GM23338 (cell line): ENCODE results near the gene IGDCC3. TPM values are rescaled to one million over a fixed set of nuclear protein-coding genes. Genes with fewer than 3 reads are reported as not detected.

Source experiments
- ATAC-seq: fragments of 200-7000 bp; cut with Tn5 transposase; 3 replicates; pipeline ENCODE4 v1.9.1; 2020
- DNase-seq: peaks from one replicate; pipeline ENCODE4 v3.0.0-alpha.2; 2015; ENCODE audit warnings: low spot score
- H2AFZ ChIP-seq: fragments of 200-600 bp; sonication (generic); 2 replicates; pipeline ENCODE4 v1.8.0; 2016; ENCODE audit warnings: antibody characterized with exemption, mild to moderate bottlenecking, moderate library complexity
- H3F3A ChIP-seq: fragments of 200-600 bp; sonication (generic); replicated peaks from 2 replicates; pipeline ENCODE4 v1.8.0; 2017; ENCODE audit warnings: antibody characterized with exemption, mixed run types, low read depth
- H3K27ac ChIP-seq: fragments of 200-600 bp; sonication (generic); 2 replicates; pipeline ENCODE4 v1.6.1; 2016; ENCODE audit warnings: low read depth
- H3K27me3 ChIP-seq: fragments of 200-600 bp; sonication (generic); 2 replicates; pipeline ENCODE4 v1.8.0; 2016; ENCODE audit warnings: mild to moderate bottlenecking, mixed run types, moderate library complexity; ENCODE audit not compliant: insufficient read depth
- H3K36me3 ChIP-seq: fragments of 200-600 bp; sonication (generic); 2 replicates; pipeline ENCODE4 v1.8.0; 2016; ENCODE audit warnings: mild to moderate bottlenecking; ENCODE audit not compliant: insufficient read depth
- H3K4me1 ChIP-seq: fragments of 200-600 bp; sonication (generic); 2 replicates; pipeline ENCODE4 v1.8.0; 2016; ENCODE audit warnings: mild to moderate bottlenecking, moderate library complexity; ENCODE audit not compliant: insufficient read depth
- H3K4me2 ChIP-seq: fragments of 200-600 bp; sonication (generic); 2 replicates; pipeline ENCODE4 v1.7.1; 2017; ENCODE audit warnings: mixed run types
- H3K4me3 ChIP-seq: fragments of 200-600 bp; sonication (generic); 2 replicates; pipeline ENCODE4 v1.6.1; 2016; ENCODE audit warnings: mixed run types
- H3K79me2 ChIP-seq: fragments of 200-600 bp; sonication (generic); replicated peaks from 2 replicates; pipeline ENCODE4 v1.8.0; 2017; ENCODE audit warnings: mild to moderate bottlenecking; ENCODE audit not compliant: insufficient read depth
- H3K9me2 ChIP-seq: fragments of 200-600 bp; sonication (generic); 2 replicates; pipeline ENCODE4 v1.8.0; 2017; ENCODE audit not compliant: insufficient read depth
- H4K20me1 ChIP-seq: fragments of 200-600 bp; sonication (generic); replicated peaks from 2 replicates; pipeline ENCODE4 v1.8.0; 2017; ENCODE audit warnings: mild to moderate bottlenecking; ENCODE audit not compliant: insufficient read depth
- H3K27ac Mint-ChIP-seq: 2 replicates; pipeline ENCODE4 v1.8.0; 2020; ENCODE audit warnings: inconsistent platforms, mild to moderate bottlenecking, moderate library complexity, mixed read lengths
- H3K27me3 Mint-ChIP-seq: 3 replicates; pipeline ENCODE4 v1.8.0; 2022; ENCODE audit warnings: low read depth, mild to moderate bottlenecking, moderate library complexity, mixed read lengths, inconsistent platforms; ENCODE audit not compliant: insufficient read depth, poor library complexity
- H3K36me3 Mint-ChIP-seq: 3 replicates; pipeline ENCODE4 v1.8.0; 2021; ENCODE audit warnings: low read depth, mild to moderate bottlenecking, inconsistent platforms, moderate library complexity, mixed read lengths
- H3K4me1 Mint-ChIP-seq: 3 replicates; pipeline ENCODE4 v1.8.0; 2020; ENCODE audit warnings: mild to moderate bottlenecking, inconsistent platforms, mixed read lengths
- H3K4me3 Mint-ChIP-seq: 3 replicates; pipeline ENCODE4 v1.8.0; 2021; ENCODE audit warnings: moderate library complexity, mild to moderate bottlenecking, inconsistent platforms, mixed read lengths
- H3K9me3 Mint-ChIP-seq: 3 replicates; pipeline ENCODE4 v1.8.0; 2020; ENCODE audit warnings: moderate library complexity, mild to moderate bottlenecking, inconsistent platforms, mixed read lengths
- CREB1 ChIP-seq: fragments of 250-450 bp; sonication (Bioruptor Pico); IDR thresholded peaks from 2 replicates; pipeline ENCODE4 v1.5.0; 2020; ENCODE audit warnings: low read depth, mild to moderate bottlenecking, moderate library complexity
- NANOG ChIP-seq: IDR thresholded peaks from 2 replicates; pipeline ENCODE4 v1.6.1; 2016; ENCODE audit warnings: antibody characterized with exemption, borderline replicate concordance
- POLR2AphosphoS5 ChIP-seq: IDR thresholded peaks from 2 replicates; pipeline ENCODE4 v1.6.1; 2016; ENCODE audit warnings: antibody characterized with exemption, low read depth
- ZNF114 ChIP-seq: fragments of 250-450 bp; sonication (Bioruptor Pico); IDR thresholded peaks from 2 replicates; pipeline ENCODE4 v1.5.0; 2020; ENCODE audit warnings: mild to moderate bottlenecking, moderate library complexity
- ZNF331 ChIP-seq: fragments of 250-450 bp; sonication (Bioruptor Pico); IDR thresholded peaks from 2 replicates; pipeline ENCODE4 v1.5.0; 2020; ENCODE audit warnings: low read depth, mild to moderate bottlenecking, moderate library complexity
- polyA plus RNA-seq: library from polyadenylated mRNA; unstranded; fragments of >200 nt; fragmentation: Nextera tagmentation; extraction: Ambion mirVana; gene quantifications from 2 replicates; pipeline ENCODE4 v1.2.1, GENCODE V29; 2016
- total RNA-seq: library from RNA; depleted of rRNA; stranded (reverse); fragments of >200 nt; shearing (Covaris generic); gene quantifications from 2 replicates; pipeline ENCODE4 v1.2.3, GENCODE V29; 2014
- TF ChIP-seq, protein P1 (sequence below), 2 experiments: fragments of 200-600 bp in 1 of 2; sonication (generic) in 1 of 2; conservative IDR thresholded peaks; 2 replicates each; pipeline versions ENCODE4 v1.5.1 to v1.6.1; 2016 to 2017; ENCODE audit warnings: antibody characterized with exemption in 2 of 2, low read depth in 2 of 2, mild to moderate bottlenecking in 2 of 2, moderate library complexity in 1 of 2
- TF ChIP-seq, protein P2 (sequence below): fragments of 250-450 bp; sonication (Bioruptor Pico); IDR thresholded peaks from 2 replicates; pipeline ENCODE4 v1.5.0; 2020; ENCODE audit warnings: mild to moderate bottlenecking, moderate library complexity

Gene IGDCC3
- total and polyA plus RNA-seq, 2 experiments from 2014 or later = 15.3 to 30.7 TPM

DNA sequence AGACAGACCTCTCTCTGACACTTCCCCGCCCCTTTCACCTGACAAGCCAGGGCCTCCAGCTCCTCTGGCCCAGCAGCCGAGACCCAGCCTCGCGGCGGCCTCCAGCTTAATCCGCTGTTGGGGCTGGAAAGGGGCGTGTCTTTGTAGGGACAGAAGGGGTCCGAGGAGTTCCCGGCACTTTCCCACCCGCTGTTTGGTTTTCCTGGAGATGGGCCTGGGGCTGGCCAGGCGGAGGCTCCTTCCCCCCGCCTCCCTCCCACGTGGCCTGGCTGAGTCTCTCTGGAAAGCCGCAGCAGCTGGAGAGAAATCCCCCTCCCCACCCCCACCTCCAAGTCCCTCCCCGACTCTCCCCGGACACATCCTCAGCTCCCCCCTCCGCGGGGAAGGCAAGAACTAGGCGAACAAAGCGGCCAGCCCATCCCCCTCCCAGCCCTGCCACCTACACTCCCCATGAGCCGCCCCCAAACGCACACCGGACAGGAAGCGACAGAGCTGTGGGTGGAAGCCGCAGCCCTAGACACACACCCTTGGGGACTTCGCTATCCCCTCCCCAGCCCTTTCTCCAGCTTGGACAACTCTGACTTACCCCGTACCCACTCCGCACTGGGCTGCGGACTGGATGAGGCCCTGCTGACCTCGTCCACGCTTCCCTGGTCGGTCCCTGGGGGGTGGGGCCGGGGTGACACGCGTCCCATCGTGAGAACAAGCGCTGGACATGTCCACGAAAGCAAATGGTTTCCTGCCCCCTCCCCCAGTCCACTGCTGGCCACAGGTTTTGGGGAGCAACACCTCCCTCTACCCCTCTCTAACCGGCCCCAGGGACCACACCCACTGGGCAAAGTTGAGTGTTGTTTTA is 43.8 kb upstream of the IGDCC3 start:
- ATAC-seq = peak; percentile 63

DNA sequence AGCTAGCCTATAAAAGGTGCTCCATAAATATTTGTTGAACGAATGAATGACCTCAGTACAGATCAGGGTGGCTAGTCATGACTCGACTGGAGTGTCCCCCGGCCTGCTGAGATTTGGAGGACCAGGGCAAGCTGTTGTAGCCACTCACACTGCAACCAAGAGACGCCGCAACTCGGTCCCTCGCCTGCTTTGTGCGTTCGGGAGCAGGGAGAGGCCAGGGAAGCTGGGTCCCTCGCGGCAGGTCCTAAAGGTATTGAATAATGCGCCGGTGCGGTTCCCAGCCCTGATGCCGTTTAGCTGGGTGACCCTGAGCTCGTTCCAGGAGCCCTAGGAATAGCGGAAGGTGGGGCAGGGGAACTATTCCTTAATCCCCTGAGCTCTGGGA is 43.2 kb upstream of the IGDCC3 start:
- Histone ChIP-seq H3K4me1 (peaks cover 53% of the 10 kb centered on the region), H3K4me3 (peak overlapping the region; percentile 92), H3K79me2 (peaks cover 20% of the 10 kb centered on the region; the same call in 1 of the 2 replicates), H3K27me3 (peaks cover 35% of the 10 kb centered on the region), H3K4me2 (peak overlapping the region; percentile 99), H3K27ac (peak overlapping the region; percentile 90), H3F3A (peaks cover 33% of the 10 kb centered on the region), H3K36me3 (no peaks in the 10 kb centered on the region), H4K20me1 (no peaks in the 10 kb centered on the region), H2AFZ (no peak overlapping the region), H3K9me2 (no peaks in the 10 kb centered on the region)
- H3K27me3 Mint-ChIP-seq = peaks cover 41% of the 10 kb centered on the region
- no peak for DNase-seq
- H3K36me3 Mint-ChIP-seq = peaks cover 16% of the 10 kb centered on the region
- H3K9me3 Mint-ChIP-seq = peaks cover 2% of the 10 kb centered on the region; the same call in 1 of the 3 replicates
- ATAC-seq = no peak
- peaks cover 74% of the 10 kb centered on the region for H3K4me1 Mint-ChIP-seq
- no peak overlapping the region for H3K27ac Mint-ChIP-seq
- H3K4me3 Mint-ChIP-seq = peak overlapping the region; percentile 98
- TF ChIP-seq ZNF331 = no peak
- TF ChIP-seq CREB1 = no peak
- TF ChIP-seq, protein P1, sequence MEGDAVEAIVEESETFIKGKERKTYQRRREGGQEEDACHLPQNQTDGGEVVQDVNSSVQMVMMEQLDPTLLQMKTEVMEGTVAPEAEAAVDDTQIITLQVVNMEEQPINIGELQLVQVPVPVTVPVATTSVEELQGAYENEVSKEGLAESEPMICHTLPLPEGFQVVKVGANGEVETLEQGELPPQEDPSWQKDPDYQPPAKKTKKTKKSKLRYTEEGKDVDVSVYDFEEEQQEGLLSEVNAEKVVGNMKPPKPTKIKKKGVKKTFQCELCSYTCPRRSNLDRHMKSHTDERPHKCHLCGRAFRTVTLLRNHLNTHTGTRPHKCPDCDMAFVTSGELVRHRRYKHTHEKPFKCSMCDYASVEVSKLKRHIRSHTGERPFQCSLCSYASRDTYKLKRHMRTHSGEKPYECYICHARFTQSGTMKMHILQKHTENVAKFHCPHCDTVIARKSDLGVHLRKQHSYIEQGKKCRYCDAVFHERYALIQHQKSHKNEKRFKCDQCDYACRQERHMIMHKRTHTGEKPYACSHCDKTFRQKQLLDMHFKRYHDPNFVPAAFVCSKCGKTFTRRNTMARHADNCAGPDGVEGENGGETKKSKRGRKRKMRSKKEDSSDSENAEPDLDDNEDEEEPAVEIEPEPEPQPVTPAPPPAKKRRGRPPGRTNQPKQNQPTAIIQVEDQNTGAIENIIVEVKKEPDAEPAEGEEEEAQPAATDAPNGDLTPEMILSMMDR (conservative IDR thresholded peaks at IDR 0.05; ENCODE audit: low read depth in 2 of 2) = no peak

More for the DNA sequence above, 43.8 kb upstream of the IGDCC3 start:
- Histone ChIP-seq H3K27ac (peak overlapping the region; percentile 91), H3K9me2 (no peaks in the 10 kb centered on the region), H4K20me1 (no peaks in the 10 kb centered on the region), H3K4me1 (peaks cover 47% of the 10 kb centered on the region), H3K79me2 (peaks cover 17% of the 10 kb centered on the region; the same call in 1 of the 2 replicates), H3K36me3 (no peaks in the 10 kb centered on the region), H3K4me2 (peak overlapping the region; percentile 99), H3K4me3 (peak overlapping the region; percentile 92), H3K27me3 (peaks cover 35% of the 10 kb centered on the region), H3F3A (peaks cover 29% of the 10 kb centered on the region), H2AFZ (no peak overlapping the region)
- peaks cover 2% of the 10 kb centered on the region; the same call in 1 of the 3 replicates for H3K9me3 Mint-ChIP-seq
- peaks cover 40% of the 10 kb centered on the region for H3K27me3 Mint-ChIP-seq
- peak overlapping the region; percentile 93 for H3K27ac Mint-ChIP-seq
- DNase-seq = peak; percentile 98
- peaks cover 73% of the 10 kb centered on the region for H3K4me1 Mint-ChIP-seq
- peaks cover 16% of the 10 kb centered on the region for H3K36me3 Mint-ChIP-seq
- H3K4me3 Mint-ChIP-seq = peak overlapping the region; percentile 98
- TF ChIP-seq POLR2AphosphoS5 (peak; percentile 55), ZNF331 (no peak), NANOG (no peak), ZNF114 (CRISPR knock-in tag) (no peak)

DNA sequence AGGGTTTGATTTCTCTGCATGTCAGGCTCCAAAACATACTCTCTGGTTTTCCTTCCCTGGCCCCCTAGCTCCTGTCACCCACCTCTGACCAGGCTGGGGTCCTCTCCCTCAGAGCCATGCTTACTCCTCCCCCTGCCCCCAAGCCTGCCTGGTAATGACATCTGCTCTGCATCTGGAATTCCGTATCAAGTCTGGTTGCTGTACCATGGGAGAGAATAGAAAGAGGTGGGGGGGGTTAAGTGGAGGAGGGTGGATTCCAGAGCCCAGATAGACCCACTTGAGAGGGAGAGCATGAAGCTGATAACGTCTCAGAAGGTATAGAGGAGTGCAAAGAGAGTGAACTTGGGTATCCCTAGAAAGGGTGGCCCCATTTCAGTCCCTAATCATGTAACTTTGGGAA is 40.8 kb upstream of the IGDCC3 start:
- Histone ChIP-seq H3K79me2 (peaks cover 29% of the 10 kb centered on the region), H3K4me3 (no peak overlapping the region), H3K36me3 (no peaks in the 10 kb centered on the region), H4K20me1 (no peaks in the 10 kb centered on the region), H3K9me2 (0 out of 2 replicates have a peak, but pooled peaks cover 6% of the 10 kb centered on the region), H3K27me3 (peaks cover 20% of the 10 kb centered on the region), H3K4me2 (peak overlapping the region; percentile 99), H3F3A (peaks cover 44% of the 10 kb centered on the region), H3K4me1 (peaks cover 72% of the 10 kb centered on the region), H3K27ac (no peak overlapping the region), H2AFZ (no peak overlapping the region)
- H3K36me3 Mint-ChIP-seq = peaks cover 16% of the 10 kb centered on the region
- peaks cover 79% of the 10 kb centered on the region for H3K4me1 Mint-ChIP-seq
- H3K27ac Mint-ChIP-seq = no peak overlapping the region
- H3K4me3 Mint-ChIP-seq = peak overlapping the region; percentile 7; the same call in 2 of the 3 replicates
- peaks cover 2% of the 10 kb centered on the region; the same call in 1 of the 3 replicates for H3K9me3 Mint-ChIP-seq
- peaks cover 39% of the 10 kb centered on the region for H3K27me3 Mint-ChIP-seq
- ATAC-seq = no peak
- DNase-seq = no peak
- TF ChIP-seq, protein P2, sequence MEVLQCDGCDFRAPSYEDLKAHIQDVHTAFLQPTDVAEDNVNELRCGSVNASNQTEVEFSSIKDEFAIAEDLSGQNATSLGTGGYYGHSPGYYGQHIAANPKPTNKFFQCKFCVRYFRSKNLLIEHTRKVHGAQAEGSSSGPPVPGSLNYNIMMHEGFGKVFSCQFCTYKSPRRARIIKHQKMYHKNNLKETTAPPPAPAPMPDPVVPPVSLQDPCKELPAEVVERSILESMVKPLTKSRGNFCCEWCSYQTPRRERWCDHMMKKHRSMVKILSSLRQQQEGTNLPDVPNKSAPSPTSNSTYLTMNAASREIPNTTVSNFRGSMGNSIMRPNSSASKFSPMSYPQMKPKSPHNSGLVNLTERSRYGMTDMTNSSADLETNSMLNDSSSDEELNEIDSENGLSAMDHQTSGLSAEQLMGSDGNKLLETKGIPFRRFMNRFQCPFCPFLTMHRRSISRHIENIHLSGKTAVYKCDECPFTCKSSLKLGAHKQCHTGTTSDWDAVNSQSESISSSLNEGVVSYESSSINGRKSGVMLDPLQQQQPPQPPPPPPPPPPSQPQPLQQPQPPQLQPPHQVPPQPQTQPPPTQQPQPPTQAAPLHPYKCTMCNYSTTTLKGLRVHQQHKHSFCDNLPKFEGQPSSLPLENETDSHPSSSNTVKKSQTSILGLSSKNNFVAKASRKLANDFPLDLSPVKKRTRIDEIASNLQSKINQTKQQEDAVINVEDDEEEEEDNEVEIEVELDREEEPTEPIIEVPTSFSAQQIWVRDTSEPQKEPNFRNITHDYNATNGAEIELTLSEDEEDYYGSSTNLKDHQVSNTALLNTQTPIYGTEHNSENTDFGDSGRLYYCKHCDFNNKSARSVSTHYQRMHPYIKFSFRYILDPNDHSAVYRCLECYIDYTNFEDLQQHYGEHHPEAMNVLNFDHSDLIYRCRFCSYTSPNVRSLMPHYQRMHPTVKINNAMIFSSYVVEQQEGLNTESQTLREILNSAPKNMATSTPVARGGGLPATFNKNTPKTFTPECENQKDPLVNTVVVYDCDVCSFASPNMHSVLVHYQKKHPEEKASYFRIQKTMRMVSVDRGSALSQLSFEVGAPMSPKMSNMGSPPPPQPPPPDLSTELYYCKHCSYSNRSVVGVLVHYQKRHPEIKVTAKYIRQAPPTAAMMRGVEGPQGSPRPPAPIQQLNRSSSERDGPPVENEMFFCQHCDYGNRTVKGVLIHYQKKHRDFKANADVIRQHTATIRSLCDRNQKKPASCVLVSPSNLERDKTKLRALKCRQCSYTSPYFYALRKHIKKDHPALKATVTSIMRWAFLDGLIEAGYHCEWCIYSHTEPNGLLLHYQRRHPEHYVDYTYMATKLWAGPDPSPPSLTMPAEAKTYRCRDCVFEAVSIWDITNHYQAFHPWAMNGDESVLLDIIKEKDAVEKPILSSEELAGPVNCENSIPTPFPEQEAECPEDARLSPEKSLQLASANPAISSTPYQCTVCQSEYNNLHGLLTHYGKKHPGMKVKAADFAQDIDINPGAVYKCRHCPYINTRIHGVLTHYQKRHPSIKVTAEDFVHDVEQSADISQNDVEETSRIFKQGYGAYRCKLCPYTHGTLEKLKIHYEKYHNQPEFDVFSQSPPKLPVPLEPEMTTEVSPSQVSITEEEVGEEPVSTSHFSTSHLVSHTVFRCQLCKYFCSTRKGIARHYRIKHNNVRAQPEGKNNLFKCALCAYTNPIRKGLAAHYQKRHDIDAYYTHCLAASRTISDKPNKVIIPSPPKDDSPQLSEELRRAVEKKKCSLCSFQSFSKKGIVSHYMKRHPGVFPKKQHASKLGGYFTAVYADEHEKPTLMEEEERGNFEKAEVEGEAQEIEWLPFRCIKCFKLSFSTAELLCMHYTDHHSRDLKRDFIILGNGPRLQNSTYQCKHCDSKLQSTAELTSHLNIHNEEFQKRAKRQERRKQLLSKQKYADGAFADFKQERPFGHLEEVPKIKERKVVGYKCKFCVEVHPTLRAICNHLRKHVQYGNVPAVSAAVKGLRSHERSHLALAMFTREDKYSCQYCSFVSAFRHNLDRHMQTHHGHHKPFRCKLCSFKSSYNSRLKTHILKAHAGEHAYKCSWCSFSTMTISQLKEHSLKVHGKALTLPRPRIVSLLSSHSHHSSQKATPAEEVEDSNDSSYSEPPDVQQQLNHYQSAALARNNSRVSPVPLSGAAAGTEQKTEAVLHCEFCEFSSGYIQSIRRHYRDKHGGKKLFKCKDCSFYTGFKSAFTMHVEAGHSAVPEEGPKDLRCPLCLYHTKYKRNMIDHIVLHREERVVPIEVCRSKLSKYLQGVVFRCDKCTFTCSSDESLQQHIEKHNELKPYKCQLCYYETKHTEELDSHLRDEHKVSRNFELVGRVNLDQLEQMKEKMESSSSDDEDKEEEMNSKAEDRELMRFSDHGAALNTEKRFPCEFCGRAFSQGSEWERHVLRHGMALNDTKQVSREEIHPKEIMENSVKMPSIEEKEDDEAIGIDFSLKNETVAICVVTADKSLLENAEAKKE = no peak
